HG02885 (cell line): ENCODE measurements around the gene MAPK11.

Source experiments
- ATAC-seq: cut with Tn5 transposase; IDR thresholded peaks from one replicate; pipeline ENCODE4 v1.9.1; 2021; ENCODE audit warnings: mild to moderate bottlenecking; ENCODE audit not compliant: unreplicated experiment, poor library complexity

The MAPK11 gene

GRCh38 chr22:50297510-50298265 lies 27.5 kb upstream of the MAPK11 start:
- ATAC-seq = no peak

- ATAC-seq = no peak
Observed at GRCh38 chr22:50296658-50297490, 26.7 kb upstream of the MAPK11 start.

- no peak for ATAC-seq
Observed at GRCh38 chr22:50294319-50294656, 24.1 kb upstream of the MAPK11 start.

- no peak for ATAC-seq
Observed at GRCh38 chr22:50293441-50294318, 23.5 kb upstream of the MAPK11 start.

- ATAC-seq = no peak
Observed at GRCh38 chr22:50292643-50293440, 22.7 kb upstream of the MAPK11 start.

- no peak for ATAC-seq
Observed at GRCh38 chr22:50289942-50290630, 19.9 kb upstream of the MAPK11 start.

GRCh38 chr22:50289151-50289941 lies 19.2 kb upstream of the MAPK11 start:
- ATAC-seq = no peak

- ATAC-seq = no peak
Observed at GRCh38 chr22:50287731-50288130, 17.6 kb upstream of the MAPK11 start.

GRCh38 chr22:50286701-50287318 lies 16.6 kb upstream of the MAPK11 start:
- no peak for ATAC-seq

- ATAC-seq = no peak
Observed at GRCh38 chr22:50286275-50286674, 16.1 kb upstream of the MAPK11 start.

- ATAC-seq = no peak
Observed at GRCh38 chr22:50285568-50286229, 15.5 kb upstream of the MAPK11 start.

- ATAC-seq = no peak
Observed at GRCh38 chr22:50284479-50284878, 14.3 kb upstream of the MAPK11 start.

- ATAC-seq = no peak
Observed at GRCh38 chr22:50283821-50284220, 13.6 kb upstream of the MAPK11 start.

- ATAC-seq = no peak
Observed at GRCh38 chr22:50282361-50283155, 12.4 kb upstream of the MAPK11 start.

- no peak for ATAC-seq
Observed at GRCh38 chr22:50281957-50282356, 11.8 kb upstream of the MAPK11 start.

- no peak for ATAC-seq
Observed at GRCh38 chr22:50281384-50281760, 11.2 kb upstream of the MAPK11 start.
